HEK293 (cell line): ENCODE data around the gene COPG2.
"Not testable (repeated sequence)": the region's sequence is repeated elsewhere in the genome, so short reads cannot be mapped to it uniquely, and the experiment has no call there.

ENCODE experiments used
- ATF2 ChIP-seq: fragments of 450-650 bp; formaldehyde crosslinking; IDR thresholded peaks from 2 replicates; pipeline ENCODE4 v1.5.1; 2016; ENCODE audit warnings: missing biosample characterization, missing genetic modification characterization, low read depth
- CTCF ChIP-seq: fragments of 450-650 bp; formaldehyde crosslinking; IDR thresholded peaks from 2 replicates; pipeline ENCODE4 v1.5.1; 2016; ENCODE audit warnings: missing biosample characterization, missing genetic modification characterization
- REST ChIP-seq: fragments of 450-650 bp; formaldehyde crosslinking; IDR thresholded peaks from 2 replicates; pipeline ENCODE4 v1.5.1; 2016; ENCODE audit warnings: missing biosample characterization, missing genetic modification characterization
- YY1 ChIP-seq: fragments of 450-650 bp; formaldehyde crosslinking; IDR thresholded peaks from 2 replicates; pipeline ENCODE4 v1.5.1; 2018; ENCODE audit warnings: missing biosample characterization, missing genetic modification characterization
- ZBTB1 ChIP-seq: fragments of 450-650 bp; formaldehyde crosslinking; IDR thresholded peaks from 2 replicates; pipeline ENCODE4 v1.5.1; 2016; ENCODE audit warnings: missing biosample characterization, missing genetic modification characterization
- ZNF214 ChIP-seq: fragments of 450-650 bp; formaldehyde crosslinking; IDR thresholded peaks from 2 replicates; pipeline ENCODE4 v1.5.1; 2017; ENCODE audit warnings: missing biosample characterization, mild to moderate bottlenecking, missing genetic modification characterization, borderline replicate concordance
- ZNF239 ChIP-seq: fragments of 450-650 bp; formaldehyde crosslinking; IDR thresholded peaks from 2 replicates; pipeline ENCODE4 v1.5.1; 2016; ENCODE audit warnings: missing biosample characterization, missing genetic modification characterization
- ZNF362 ChIP-seq: fragments of 450-650 bp; formaldehyde crosslinking; IDR thresholded peaks from 2 replicates; pipeline ENCODE4 v1.5.1; 2016; ENCODE audit warnings: missing biosample characterization, missing genetic modification characterization
- ZNF621 ChIP-seq: fragments of 450-650 bp; formaldehyde crosslinking; IDR thresholded peaks from 2 replicates; pipeline ENCODE4 v1.5.1; 2017; ENCODE audit warnings: missing biosample characterization, missing genetic modification characterization
- ZSCAN18 ChIP-seq: fragments of 450-650 bp; formaldehyde crosslinking; IDR thresholded peaks from 2 replicates; pipeline ENCODE4 v1.5.1; 2016; ENCODE audit warnings: missing biosample characterization, missing genetic modification characterization

- not testable (repeated sequence) for TF ChIP-seq ZSCAN18 (tag by site-specific recombination); YY1 (tag by site-specific recombination); CTCF (tag by site-specific recombination); REST (tag by site-specific recombination); ATF2 (tag by site-specific recombination); ZNF239; ZNF621 (tag by site-specific recombination); ZNF362 (tag by site-specific recombination); ZBTB1 (tag by site-specific recombination); ZNF214 (tag by site-specific recombination)
Observed at GRCh38 chr7:130575110-130575509, 93.4 kb downstream of the COPG2 start.
